NCI-H2029 treated with DMSO at 0.1 percent for 48 hours (cell line): ENCODE measurements around the gene CCNY.

Source experiments
- DNase-seq: peaks from one replicate; lab custom pipeline; 2025; lab: John Stamatoyannopoulos, UW

CCNY gene

GRCh38 chr10:35486297-35486990 is 150.1 kb downstream of the CCNY start:
- no peak for DNase-seq

GRCh38 chr10:35487336-35488034 is 151.2 kb downstream of the CCNY start:
- DNase-seq: no peak

GRCh38 chr10:35488228-35488627 is 151.9 kb downstream of the CCNY start:
- no peak for DNase-seq

GRCh38 chr10:35492386-35493195 is 156.3 kb downstream of the CCNY start:
- no peak for DNase-seq

GRCh38 chr10:35493196-35494118 is 157.1 kb downstream of the CCNY start:
- no peak for DNase-seq

- DNase-seq: no peak
Measured at GRCh38 chr10:35495521-35496119, 159.3 kb downstream of the CCNY start.

GRCh38 chr10:35497909-35498308 is 161.6 kb downstream of the CCNY start:
- no peak for DNase-seq

GRCh38 chr10:35498693-35499092 is 162.4 kb downstream of the CCNY start:
- DNase-seq: no peak

GRCh38 chr10:35501923-35502322 is 165.6 kb downstream of the CCNY start:
- DNase-seq: no peak

- DNase-seq: no peak
Measured at GRCh38 chr10:35502692-35503091, 166.4 kb downstream of the CCNY start.

- DNase-seq: no peak
Measured at GRCh38 chr10:35503578-35503977, 167.3 kb downstream of the CCNY start.

GRCh38 chr10:35504132-35504531 is 167.8 kb downstream of the CCNY start:
- DNase-seq: no peak

GRCh38 chr10:35505241-35505873 is 169.0 kb downstream of the CCNY start:
- DNase-seq: no peak

- no peak for DNase-seq
Measured at GRCh38 chr10:35506741-35507140, 170.4 kb downstream of the CCNY start.

- no peak for DNase-seq
Measured at GRCh38 chr10:35507519-35508109, 171.3 kb downstream of the CCNY start.

- DNase-seq: no peak
Measured at GRCh38 chr10:35508647-35509046, 172.3 kb downstream of the CCNY start.

- no peak for DNase-seq
Measured at GRCh38 chr10:35510891-35511290, 174.6 kb downstream of the CCNY start.

GRCh38 chr10:35511647-35512046 is 175.3 kb downstream of the CCNY start:
- no peak for DNase-seq

GRCh38 chr10:35516102-35516670 is 179.9 kb downstream of the CCNY start:
- no peak for DNase-seq
